ENCODE data around the gene TP53I3. TPM values are rescaled to one million over a fixed set of nuclear protein-coding genes. Genes with fewer than 3 reads are reported as not detected.

The TP53I3 gene
- total RNA-seq, 1 experiment from 2014 or later = 20.1 TPM

DNA sequence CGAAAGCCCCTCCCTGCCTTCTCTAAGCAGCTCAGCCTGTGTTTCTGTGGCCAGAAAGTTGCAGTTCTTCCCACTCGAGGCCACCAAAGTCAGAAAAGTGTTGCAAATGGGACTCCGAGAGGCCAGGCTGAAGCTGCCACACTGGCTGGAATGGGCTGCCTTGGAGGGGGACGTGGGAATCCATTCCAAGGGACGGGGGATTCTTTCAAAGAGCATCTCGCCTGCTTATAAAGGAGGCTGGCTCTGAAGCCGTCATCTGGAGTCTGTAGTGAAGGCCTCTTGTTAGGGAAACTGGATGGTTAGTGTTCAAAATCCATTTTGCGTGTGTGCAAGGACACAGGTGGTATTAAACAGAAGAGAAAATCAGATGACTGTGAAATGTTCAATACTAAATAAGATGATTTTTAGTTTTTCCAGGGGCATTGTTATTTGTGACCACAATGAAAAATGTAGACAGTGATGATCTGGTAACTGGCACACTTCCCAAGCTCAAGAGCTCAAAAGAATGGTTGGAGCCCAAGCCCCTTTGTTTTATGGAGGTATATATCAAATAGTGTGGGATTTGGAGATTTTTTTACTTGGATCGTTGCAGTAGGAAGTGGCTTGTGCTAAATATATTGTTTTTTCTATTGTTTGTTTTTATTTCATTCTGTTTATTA lies 39.4 kb upstream of the TP53I3 start:
- H3K36me3 ChIP-seq (ENCODE audit: control insufficient read depth in 1 of 2, insufficient read depth in 2 of 2, low read length in 2 of 2) = no peaks in the 10 kb centered on the region
- H3K9me3 ChIP-seq (ENCODE audit: control insufficient read depth in 1 of 2, insufficient read depth in 1 of 2, low read depth in 1 of 2, low read length in 2 of 2) = no peaks in the 10 kb centered on the region
- peak overlapping the region; percentile 90 for H3K4me2 ChIP-seq (ENCODE audit: low read length)
- DNase-seq (ENCODE audit: low read depth, low spot score) = no peak
- ChIA-PET POLR2A (interaction anchor here (1.1 kb wide), 1 partner anchor 40 kb away, joined by 5 read pairs; the partner anchor contains the start of gene TP53I3), CTCF (interaction anchor here (1.6 kb wide), 1 partner anchor 40 kb away, joined by 6 read pairs; the partner anchor contains the start of gene TP53I3), RAD21 (ENCODE audit: low non-redundant PET in 1 of 2, low total read pairs in 2 of 2, uncharacterized antibody in 2 of 2, unreplicated experiment in 2 of 2) (no interaction called here)
- H3K27me3 ChIP-seq (ENCODE audit: insufficient read depth, low read length) = no peaks in the 10 kb centered on the region
- H3K4me1 ChIP-seq (ENCODE audit: control insufficient read depth in 1 of 2, insufficient read depth in 2 of 2, low read length in 2 of 2) = peaks cover 7 to 15% of the 10 kb centered on the region in 2 experiments; a peak in 3 of 4 replicates
- H2AFZ ChIP-seq (ENCODE audit: low read depth, low read length, poor library complexity, severe bottlenecking) = no peak overlapping the region
- peak overlapping the region; percentile 71 for H3K9ac ChIP-seq (ENCODE audit: low read length)
- peak overlapping the region; percentile 75 to 76 for H3K4me3 ChIP-seq (replicated peaks in 1 of 2; ENCODE audit: low read depth in 1 of 2, low read length in 2 of 2)
- ATAC-seq = no peak
- peak overlapping the region; percentile 76 for H3K27ac ChIP-seq (ENCODE audit: low read depth, low read length)
- BruUV-seq (replicated peaks) = TSS peak; percentile 65
- TF ChIP-seq SIN3A (IDR thresholded peaks at IDR 0.05; ENCODE audit: low read depth) = no peak
- TF ChIP-seq, protein P1, sequence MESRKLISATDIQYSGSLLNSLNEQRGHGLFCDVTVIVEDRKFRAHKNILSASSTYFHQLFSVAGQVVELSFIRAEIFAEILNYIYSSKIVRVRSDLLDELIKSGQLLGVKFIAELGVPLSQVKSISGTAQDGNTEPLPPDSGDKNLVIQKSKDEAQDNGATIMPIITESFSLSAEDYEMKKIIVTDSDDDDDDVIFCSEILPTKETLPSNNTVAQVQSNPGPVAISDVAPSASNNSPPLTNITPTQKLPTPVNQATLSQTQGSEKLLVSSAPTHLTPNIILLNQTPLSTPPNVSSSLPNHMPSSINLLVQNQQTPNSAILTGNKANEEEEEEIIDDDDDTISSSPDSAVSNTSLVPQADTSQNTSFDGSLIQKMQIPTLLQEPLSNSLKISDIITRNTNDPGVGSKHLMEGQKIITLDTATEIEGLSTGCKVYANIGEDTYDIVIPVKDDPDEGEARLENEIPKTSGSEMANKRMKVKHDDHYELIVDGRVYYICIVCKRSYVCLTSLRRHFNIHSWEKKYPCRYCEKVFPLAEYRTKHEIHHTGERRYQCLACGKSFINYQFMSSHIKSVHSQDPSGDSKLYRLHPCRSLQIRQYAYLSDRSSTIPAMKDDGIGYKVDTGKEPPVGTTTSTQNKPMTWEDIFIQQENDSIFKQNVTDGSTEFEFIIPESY (IDR thresholded peaks at IDR 0.05; ENCODE audit: extremely low read depth, insufficient replicate concordance, low read length) = no peak
- intact Hi-C loops (cut with micrococcal nuclease) = loop anchor here (2.0 kb wide), 2 partner anchors 39 to 75 kb away; partner anchors contain the start of genes FKBP1B and TP53I3
- no peaks in the 10 kb centered on the region for H3K79me2 ChIP-seq (ENCODE audit: insufficient read depth, low read length)
- H4K20me1 ChIP-seq (ENCODE audit: insufficient read depth) = no peaks in the 10 kb centered on the region
- H3K9me2 ChIP-seq (ENCODE audit: insufficient read depth) = no peaks in the 10 kb centered on the region

DNA sequence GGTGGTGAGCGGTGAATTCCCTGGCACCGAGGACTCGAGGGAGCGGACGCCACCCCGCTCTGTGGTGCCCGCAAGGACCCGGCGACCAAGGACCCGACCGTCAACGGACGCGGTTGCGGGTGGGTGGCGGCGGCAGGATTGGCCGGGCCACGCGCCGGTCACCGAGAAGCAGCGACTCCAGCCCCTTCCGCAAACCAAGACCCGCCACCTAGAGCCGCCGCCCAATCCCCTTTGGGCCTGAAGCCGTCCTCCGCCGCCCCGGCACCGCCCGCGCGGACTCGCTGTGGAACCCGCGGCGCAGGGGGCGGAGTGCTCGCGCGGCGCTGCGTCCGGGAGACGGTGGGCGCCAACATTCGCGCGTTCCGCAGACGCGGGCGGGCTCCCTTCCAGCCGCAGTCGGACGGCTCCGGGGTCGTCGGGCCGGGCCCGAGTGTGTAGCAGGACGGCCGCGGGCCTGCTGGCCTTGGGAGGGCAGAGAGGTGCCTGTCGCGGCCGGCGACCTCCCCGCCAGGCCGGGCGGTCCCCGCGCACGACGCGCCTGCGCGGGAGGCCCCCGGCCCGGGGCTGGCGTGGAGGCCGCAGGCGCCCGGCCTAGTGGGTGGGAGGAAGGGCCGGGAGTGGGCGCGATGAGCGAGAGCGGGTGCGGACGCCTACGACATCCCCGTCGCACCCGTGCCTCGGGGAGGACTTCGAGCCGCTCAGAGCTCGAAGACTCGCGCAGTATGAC lies 38.7 kb upstream of the TP53I3 start, which contains the start of the genes FAM228B and PFN4:
TSS of gene FAM228B (plus strand) at position 275 of the 727 bp plus-strand sequence. CDS start 893 bp downstream, outside the sequence.
TSS of gene PFN4 (minus strand) at position 140 of the 727 bp plus-strand sequence. CDS start 799 bp downstream, outside the sequence.
- CTCF ChIA-PET = no interaction called here
- no peak for TF ChIP-seq CEBPB (IDR thresholded peaks at IDR 0.05; ENCODE audit: low read depth)
- TF ChIP-seq FOSL1 (IDR thresholded peaks at IDR 0.05; ENCODE audit: low read depth) = no peak
- TF ChIP-seq ZNF274 (IDR thresholded peaks at IDR 0.05; ENCODE audit: low read depth, low read length) = no peak
- peak; percentile 69; the same call in 1 of the 2 replicates for TF ChIP-seq SIN3A (IDR thresholded peaks at IDR 0.05; ENCODE audit: low read depth)
- TF ChIP-seq, protein P2, sequence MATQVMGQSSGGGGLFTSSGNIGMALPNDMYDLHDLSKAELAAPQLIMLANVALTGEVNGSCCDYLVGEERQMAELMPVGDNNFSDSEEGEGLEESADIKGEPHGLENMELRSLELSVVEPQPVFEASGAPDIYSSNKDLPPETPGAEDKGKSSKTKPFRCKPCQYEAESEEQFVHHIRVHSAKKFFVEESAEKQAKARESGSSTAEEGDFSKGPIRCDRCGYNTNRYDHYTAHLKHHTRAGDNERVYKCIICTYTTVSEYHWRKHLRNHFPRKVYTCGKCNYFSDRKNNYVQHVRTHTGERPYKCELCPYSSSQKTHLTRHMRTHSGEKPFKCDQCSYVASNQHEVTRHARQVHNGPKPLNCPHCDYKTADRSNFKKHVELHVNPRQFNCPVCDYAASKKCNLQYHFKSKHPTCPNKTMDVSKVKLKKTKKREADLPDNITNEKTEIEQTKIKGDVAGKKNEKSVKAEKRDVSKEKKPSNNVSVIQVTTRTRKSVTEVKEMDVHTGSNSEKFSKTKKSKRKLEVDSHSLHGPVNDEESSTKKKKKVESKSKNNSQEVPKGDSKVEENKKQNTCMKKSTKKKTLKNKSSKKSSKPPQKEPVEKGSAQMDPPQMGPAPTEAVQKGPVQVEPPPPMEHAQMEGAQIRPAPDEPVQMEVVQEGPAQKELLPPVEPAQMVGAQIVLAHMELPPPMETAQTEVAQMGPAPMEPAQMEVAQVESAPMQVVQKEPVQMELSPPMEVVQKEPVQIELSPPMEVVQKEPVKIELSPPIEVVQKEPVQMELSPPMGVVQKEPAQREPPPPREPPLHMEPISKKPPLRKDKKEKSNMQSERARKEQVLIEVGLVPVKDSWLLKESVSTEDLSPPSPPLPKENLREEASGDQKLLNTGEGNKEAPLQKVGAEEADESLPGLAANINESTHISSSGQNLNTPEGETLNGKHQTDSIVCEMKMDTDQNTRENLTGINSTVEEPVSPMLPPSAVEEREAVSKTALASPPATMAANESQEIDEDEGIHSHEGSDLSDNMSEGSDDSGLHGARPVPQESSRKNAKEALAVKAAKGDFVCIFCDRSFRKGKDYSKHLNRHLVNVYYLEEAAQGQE (IDR thresholded peaks at IDR 0.05; ENCODE audit: low read depth) = no peak
- TF ChIP-seq, protein P3, sequence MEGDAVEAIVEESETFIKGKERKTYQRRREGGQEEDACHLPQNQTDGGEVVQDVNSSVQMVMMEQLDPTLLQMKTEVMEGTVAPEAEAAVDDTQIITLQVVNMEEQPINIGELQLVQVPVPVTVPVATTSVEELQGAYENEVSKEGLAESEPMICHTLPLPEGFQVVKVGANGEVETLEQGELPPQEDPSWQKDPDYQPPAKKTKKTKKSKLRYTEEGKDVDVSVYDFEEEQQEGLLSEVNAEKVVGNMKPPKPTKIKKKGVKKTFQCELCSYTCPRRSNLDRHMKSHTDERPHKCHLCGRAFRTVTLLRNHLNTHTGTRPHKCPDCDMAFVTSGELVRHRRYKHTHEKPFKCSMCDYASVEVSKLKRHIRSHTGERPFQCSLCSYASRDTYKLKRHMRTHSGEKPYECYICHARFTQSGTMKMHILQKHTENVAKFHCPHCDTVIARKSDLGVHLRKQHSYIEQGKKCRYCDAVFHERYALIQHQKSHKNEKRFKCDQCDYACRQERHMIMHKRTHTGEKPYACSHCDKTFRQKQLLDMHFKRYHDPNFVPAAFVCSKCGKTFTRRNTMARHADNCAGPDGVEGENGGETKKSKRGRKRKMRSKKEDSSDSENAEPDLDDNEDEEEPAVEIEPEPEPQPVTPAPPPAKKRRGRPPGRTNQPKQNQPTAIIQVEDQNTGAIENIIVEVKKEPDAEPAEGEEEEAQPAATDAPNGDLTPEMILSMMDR (IDR thresholded peaks at IDR 0.05 in 2 of 3, conservative IDR thresholded peaks at IDR 0.05 in 1 of 3; ENCODE audit: borderline replicate concordance in 1 of 3, insufficient read depth in 1 of 3, low read depth in 2 of 3, low read length in 2 of 3) = no peak
- no peak for TF ChIP-seq EZH2 (IDR thresholded peaks at IDR 0.05)

More for the DNA sequence above, 38.7 kb upstream of the TP53I3 start, which contains the start of the genes FAM228B and PFN4:
- no peaks in the 10 kb centered on the region for H3K9me3 ChIP-seq (ENCODE audit: control insufficient read depth in 1 of 2, insufficient read depth in 1 of 2, low read depth in 1 of 2, low read length in 2 of 2)
- peaks cover 7 to 15% of the 10 kb centered on the region in 2 experiments; a peak in 3 of 4 replicates for H3K4me1 ChIP-seq (ENCODE audit: control insufficient read depth in 1 of 2, insufficient read depth in 2 of 2, low read length in 2 of 2)
- ChIA-PET POLR2A (interaction anchor here (1.1 to 1.2 kb wide), 2 partner anchors 39 to 40 kb away, joined by 3 to 5 read pairs; partner anchors contain the start of gene TP53I3), RAD21 (ENCODE audit: low non-redundant PET in 1 of 2, low total read pairs in 2 of 2, uncharacterized antibody in 2 of 2, unreplicated experiment in 2 of 2) (no interaction called here)
- peak within 1 kb of the TSS; percentile 71 for H2AFZ ChIP-seq (ENCODE audit: low read depth, low read length, poor library complexity, severe bottlenecking)
- no peaks in the 10 kb centered on the region for H3K36me3 ChIP-seq (ENCODE audit: control insufficient read depth in 1 of 2, insufficient read depth in 2 of 2, low read length in 2 of 2)
- H3K27ac ChIP-seq (ENCODE audit: low read depth, low read length) = peak within 1 kb of the TSS; percentile 76
- H3K79me2 ChIP-seq (ENCODE audit: insufficient read depth, low read length) = no peaks in the 10 kb centered on the region
- H4K20me1 ChIP-seq (ENCODE audit: insufficient read depth) = no peaks in the 10 kb centered on the region
- H3K9me2 ChIP-seq (ENCODE audit: insufficient read depth) = no peaks in the 10 kb centered on the region
- H3K27me3 ChIP-seq (ENCODE audit: insufficient read depth, low read length) = no peaks in the 10 kb centered on the region
- H3K4me2 ChIP-seq (ENCODE audit: low read length) = peak within 1 kb of the TSS; percentile 90
- peak within 1 kb of the TSS; percentile 71 for H3K9ac ChIP-seq (ENCODE audit: low read length)
- DNase-seq (ENCODE audit: low read depth, low spot score) = peak; percentile 59
- intact Hi-C loops (cut with micrococcal nuclease) = loop anchor here (2.0 kb wide), 2 partner anchors 39 to 75 kb away; partner anchors contain the start of genes FKBP1B and TP53I3
- BruUV-seq (replicated peaks) = no TSS peak
- peak within 1 kb of the TSS; percentile 75 to 76 for H3K4me3 ChIP-seq (replicated peaks in 1 of 2; ENCODE audit: low read depth in 1 of 2, low read length in 2 of 2)
- ATAC-seq = peak; percentile 95
